Measurements from ENCODE around the gene CCDC68.

The CCDC68 gene

DNA sequence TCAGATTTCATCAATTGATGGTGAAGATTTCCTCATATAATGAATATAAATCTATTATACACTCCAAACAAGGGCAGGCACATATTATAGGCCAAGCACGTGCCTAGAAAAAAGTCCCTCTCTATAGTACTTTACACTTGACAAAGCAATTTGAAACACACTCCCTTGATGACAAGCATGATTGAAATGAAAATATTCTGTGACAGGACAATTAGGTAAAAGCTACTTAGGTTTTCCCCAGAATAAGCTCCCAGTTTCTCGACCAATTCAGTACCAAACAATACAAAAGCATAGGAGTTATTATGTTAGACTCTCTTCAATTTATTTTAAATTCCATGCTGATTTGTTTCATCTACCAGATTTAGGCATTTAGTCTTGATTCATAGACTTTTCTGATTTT lies 47.7 kb downstream of the CCDC68 start:
- no peak overlapping the region for H3K4me3 ChIP-seq (replicated peaks; ENCODE audit: insufficient read depth, low read length)
- no peak overlapping the region for H3K27ac ChIP-seq (replicated peaks)
- TF ChIP-seq SPI1 (IDR thresholded peaks at IDR 0.05; ENCODE audit: borderline replicate concordance, low read depth) = no peak
- no peak for TF ChIP-seq GABPA (IDR thresholded peaks at IDR 0.05; ENCODE audit: low read depth)
- no peak for TF ChIP-seq POLR2AphosphoS5 (IDR thresholded peaks at IDR 0.05; ENCODE audit: low read depth)
- TF ChIP-seq, protein P1, sequence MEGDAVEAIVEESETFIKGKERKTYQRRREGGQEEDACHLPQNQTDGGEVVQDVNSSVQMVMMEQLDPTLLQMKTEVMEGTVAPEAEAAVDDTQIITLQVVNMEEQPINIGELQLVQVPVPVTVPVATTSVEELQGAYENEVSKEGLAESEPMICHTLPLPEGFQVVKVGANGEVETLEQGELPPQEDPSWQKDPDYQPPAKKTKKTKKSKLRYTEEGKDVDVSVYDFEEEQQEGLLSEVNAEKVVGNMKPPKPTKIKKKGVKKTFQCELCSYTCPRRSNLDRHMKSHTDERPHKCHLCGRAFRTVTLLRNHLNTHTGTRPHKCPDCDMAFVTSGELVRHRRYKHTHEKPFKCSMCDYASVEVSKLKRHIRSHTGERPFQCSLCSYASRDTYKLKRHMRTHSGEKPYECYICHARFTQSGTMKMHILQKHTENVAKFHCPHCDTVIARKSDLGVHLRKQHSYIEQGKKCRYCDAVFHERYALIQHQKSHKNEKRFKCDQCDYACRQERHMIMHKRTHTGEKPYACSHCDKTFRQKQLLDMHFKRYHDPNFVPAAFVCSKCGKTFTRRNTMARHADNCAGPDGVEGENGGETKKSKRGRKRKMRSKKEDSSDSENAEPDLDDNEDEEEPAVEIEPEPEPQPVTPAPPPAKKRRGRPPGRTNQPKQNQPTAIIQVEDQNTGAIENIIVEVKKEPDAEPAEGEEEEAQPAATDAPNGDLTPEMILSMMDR (IDR thresholded peaks at IDR 0.05; ENCODE audit: insufficient read depth, low read length) = no peak
- TF ChIP-seq, protein P2, sequence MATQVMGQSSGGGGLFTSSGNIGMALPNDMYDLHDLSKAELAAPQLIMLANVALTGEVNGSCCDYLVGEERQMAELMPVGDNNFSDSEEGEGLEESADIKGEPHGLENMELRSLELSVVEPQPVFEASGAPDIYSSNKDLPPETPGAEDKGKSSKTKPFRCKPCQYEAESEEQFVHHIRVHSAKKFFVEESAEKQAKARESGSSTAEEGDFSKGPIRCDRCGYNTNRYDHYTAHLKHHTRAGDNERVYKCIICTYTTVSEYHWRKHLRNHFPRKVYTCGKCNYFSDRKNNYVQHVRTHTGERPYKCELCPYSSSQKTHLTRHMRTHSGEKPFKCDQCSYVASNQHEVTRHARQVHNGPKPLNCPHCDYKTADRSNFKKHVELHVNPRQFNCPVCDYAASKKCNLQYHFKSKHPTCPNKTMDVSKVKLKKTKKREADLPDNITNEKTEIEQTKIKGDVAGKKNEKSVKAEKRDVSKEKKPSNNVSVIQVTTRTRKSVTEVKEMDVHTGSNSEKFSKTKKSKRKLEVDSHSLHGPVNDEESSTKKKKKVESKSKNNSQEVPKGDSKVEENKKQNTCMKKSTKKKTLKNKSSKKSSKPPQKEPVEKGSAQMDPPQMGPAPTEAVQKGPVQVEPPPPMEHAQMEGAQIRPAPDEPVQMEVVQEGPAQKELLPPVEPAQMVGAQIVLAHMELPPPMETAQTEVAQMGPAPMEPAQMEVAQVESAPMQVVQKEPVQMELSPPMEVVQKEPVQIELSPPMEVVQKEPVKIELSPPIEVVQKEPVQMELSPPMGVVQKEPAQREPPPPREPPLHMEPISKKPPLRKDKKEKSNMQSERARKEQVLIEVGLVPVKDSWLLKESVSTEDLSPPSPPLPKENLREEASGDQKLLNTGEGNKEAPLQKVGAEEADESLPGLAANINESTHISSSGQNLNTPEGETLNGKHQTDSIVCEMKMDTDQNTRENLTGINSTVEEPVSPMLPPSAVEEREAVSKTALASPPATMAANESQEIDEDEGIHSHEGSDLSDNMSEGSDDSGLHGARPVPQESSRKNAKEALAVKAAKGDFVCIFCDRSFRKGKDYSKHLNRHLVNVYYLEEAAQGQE (IDR thresholded peaks at IDR 0.05; ENCODE audit: insufficient replicate concordance, low read depth) = no peak
- no peak for DNase-seq (ENCODE audit: low read depth in 1 of 2, low spot score in 1 of 2)
- H3K27me3 ChIP-seq (ENCODE audit: insufficient read depth, poor library complexity, severe bottlenecking) = no peaks in the 10 kb centered on the region

DNA sequence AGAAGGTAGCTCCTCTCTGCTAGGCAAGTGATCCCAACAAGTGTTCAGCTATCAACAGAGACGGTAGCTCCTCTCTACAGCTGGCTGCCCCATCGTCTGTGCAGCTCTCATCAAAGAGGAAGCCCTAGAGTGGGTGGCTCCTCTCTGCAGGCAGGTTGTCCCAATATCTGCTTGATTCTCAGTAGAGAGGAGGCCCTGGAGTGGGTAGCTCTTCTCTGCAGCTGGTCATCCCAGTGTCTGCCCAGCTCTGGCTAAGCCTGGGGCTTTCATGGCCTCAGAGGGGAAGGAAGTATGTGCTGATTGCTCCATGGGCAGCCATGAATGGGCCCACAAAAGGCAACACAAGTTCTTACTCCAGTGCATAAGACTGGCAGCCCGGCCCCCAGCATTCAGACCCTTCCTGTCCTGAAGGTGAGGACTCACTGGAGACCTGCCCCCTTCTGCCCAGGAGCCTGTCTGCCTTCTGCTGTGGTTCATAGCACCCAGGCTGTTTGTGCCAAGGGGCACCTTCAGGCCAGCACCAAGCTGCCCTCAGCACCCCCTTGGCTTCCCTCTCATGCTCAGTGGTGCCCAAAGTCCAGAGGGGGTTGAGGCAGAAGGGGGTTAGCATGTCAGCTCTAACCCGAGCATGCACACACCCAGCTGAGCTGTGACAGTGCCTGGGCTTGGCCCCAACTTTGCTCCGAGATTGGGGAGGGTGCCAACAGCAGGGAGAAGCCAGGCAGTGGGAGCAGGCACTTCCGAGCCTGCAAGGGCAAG lies 48.9 kb downstream of the CCDC68 start:
- no peak overlapping the region for H3K27ac ChIP-seq (replicated peaks)
- H3K4me3 ChIP-seq (replicated peaks; ENCODE audit: insufficient read depth, low read length) = no peak overlapping the region
- no peak for TF ChIP-seq GABPA (IDR thresholded peaks at IDR 0.05; ENCODE audit: low read depth)
- TF ChIP-seq POLR2AphosphoS5 (IDR thresholded peaks at IDR 0.05; ENCODE audit: low read depth) = no peak
- TF ChIP-seq, protein P2 (IDR thresholded peaks at IDR 0.05; ENCODE audit: insufficient replicate concordance, low read depth) = no peak
- no peak for TF ChIP-seq SPI1 (IDR thresholded peaks at IDR 0.05; ENCODE audit: borderline replicate concordance, low read depth)
- TF ChIP-seq, protein P1 (IDR thresholded peaks at IDR 0.05; ENCODE audit: insufficient read depth, low read length) = no peak
- DNase-seq (ENCODE audit: low read depth in 1 of 2, low spot score in 1 of 2) = no peak
- no peaks in the 10 kb centered on the region for H3K27me3 ChIP-seq (ENCODE audit: insufficient read depth, poor library complexity, severe bottlenecking)

DNA sequence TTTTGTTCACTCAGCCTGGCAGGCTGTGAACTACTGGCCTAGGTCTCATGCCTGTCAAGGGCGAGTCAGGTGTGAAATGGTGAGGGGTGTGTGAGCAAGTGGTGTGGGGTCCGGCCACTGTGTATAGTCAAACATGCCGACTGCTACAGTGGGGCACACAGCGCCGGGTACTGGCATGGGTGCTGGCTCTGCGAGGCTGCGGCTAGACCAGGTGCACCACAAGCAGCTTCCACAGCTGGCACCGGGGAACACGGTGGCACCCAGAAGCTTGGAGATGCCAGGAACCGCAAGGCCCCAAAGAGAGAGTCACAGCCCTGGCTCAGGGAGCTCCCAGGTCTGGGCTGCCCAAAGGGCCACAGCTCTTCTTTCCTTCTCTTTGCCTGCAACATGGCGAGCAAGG lies 49.7 kb downstream of the CCDC68 start:
- Histone ChIP-seq H3K27me3 (ENCODE audit: insufficient read depth, poor library complexity, severe bottlenecking) (no peaks in the 10 kb centered on the region), H3K4me3 (replicated peaks; ENCODE audit: insufficient read depth, low read length) (no peak overlapping the region), H3K27ac (replicated peaks) (no peak overlapping the region)
- TF ChIP-seq, protein P1 (IDR thresholded peaks at IDR 0.05; ENCODE audit: insufficient read depth, low read length) = no peak
- no peak for TF ChIP-seq POLR2AphosphoS5 (IDR thresholded peaks at IDR 0.05; ENCODE audit: low read depth)
- TF ChIP-seq, protein P2 (IDR thresholded peaks at IDR 0.05; ENCODE audit: insufficient replicate concordance, low read depth) = no peak
- no peak for TF ChIP-seq GABPA (IDR thresholded peaks at IDR 0.05; ENCODE audit: low read depth)
- TF ChIP-seq SPI1 (IDR thresholded peaks at IDR 0.05; ENCODE audit: borderline replicate concordance, low read depth) = no peak
- no peak for DNase-seq (ENCODE audit: low read depth in 1 of 2, low spot score in 1 of 2)

Measured in HL-60 (cell line).